HL-60 (cell line): Measurements from ENCODE around the gene SAMSN1.

Experiments used
- DNase-seq, 2 experiments: peaks; one replicate each; pipeline ENCODE4 v3.0.0-alpha.2; 2010 to 2020; ENCODE audit warnings: low read depth in 1 of 2, low spot score in 1 of 2
- H3K27ac ChIP-seq: fragments of 250-450 bp; sonication (Bioruptor Pico); replicated peaks from 2 replicates; pipeline ENCODE4 v1.5.1; 2020; ENCODE audit warnings: mild to moderate bottlenecking, moderate library complexity
- H3K27me3 ChIP-seq: fragments of 250-450 bp; sonication (Bioruptor Pico); 2 replicates; pipeline ENCODE4 v1.5.1; 2021; ENCODE audit warnings: mild to moderate bottlenecking, moderate library complexity; ENCODE audit not compliant: insufficient read depth, poor library complexity, severe bottlenecking
- H3K4me3 ChIP-seq: replicated peaks from 2 replicates; pipeline ENCODE4 v1.5.1; 2011; ENCODE audit warnings: mild to moderate bottlenecking, control low read depth, low read length; ENCODE audit not compliant: insufficient read depth
- CTCF ChIP-seq: IDR thresholded peaks from one replicate; pipeline ENCODE4 v1.5.1; 2011; ENCODE audit warnings: low read length, control low read depth, inconsistent platforms; ENCODE audit not compliant: insufficient read depth
- GABPA ChIP-seq: IDR thresholded peaks from 2 replicates; pipeline ENCODE4 v1.6.1; 2012; ENCODE audit warnings: low read depth
- POLR2AphosphoS5 ChIP-seq: IDR thresholded peaks from 2 replicates; pipeline ENCODE4 v1.6.1; 2012; ENCODE audit warnings: low read depth
- REST ChIP-seq: IDR thresholded peaks from 2 replicates; pipeline ENCODE4 v1.6.1; 2012; ENCODE audit warnings: low read depth; ENCODE audit not compliant: insufficient replicate concordance
- SPI1 ChIP-seq: IDR thresholded peaks from 2 replicates; pipeline ENCODE4 v1.6.1; 2012; ENCODE audit warnings: low read depth, mild to moderate bottlenecking, borderline replicate concordance

The SAMSN1 gene

GRCh38 chr21:14589855-14590563 lies 43.9 kb upstream of the SAMSN1 start:
- Histone ChIP-seq H3K4me3 (no peak overlapping the region), H3K27me3 (no peaks in the 10 kb centered on the region), H3K27ac (0 out of 2 replicates have a peak overlapping the region, but pooled peaks have one; percentile 8)
- TF ChIP-seq CTCF (no peak), GABPA (no peak)
- no peak for DNase-seq

GRCh38 chr21:14587266-14587665 lies 41.2 kb upstream of the SAMSN1 start:
- TF ChIP-seq SPI1 (no peak), GABPA (no peak), CTCF (no peak), REST (no peak)
- H3K27ac ChIP-seq = no peak overlapping the region
- no peak for DNase-seq
- no peaks in the 10 kb centered on the region for H3K27me3 ChIP-seq
- H3K4me3 ChIP-seq = no peak overlapping the region

- Histone ChIP-seq H3K27me3 (no peaks in the 10 kb centered on the region), H3K4me3 (no peak overlapping the region), H3K27ac (peak overlapping the region; percentile 31; the same call in 1 of the 2 replicates)
- no peak for DNase-seq
- no peak for TF ChIP-seq CTCF
- TF ChIP-seq SPI1 = no peak
- TF ChIP-seq GABPA = no peak
- TF ChIP-seq POLR2AphosphoS5 = no peak
- TF ChIP-seq REST = no peak
Observed at GRCh38 chr21:14585122-14585521, 39.0 kb upstream of the SAMSN1 start.
